Activated CD4-positive, CD25-positive, alpha-beta regulatory T cell treated with anti-CD3 and anti-CD28 coated beads, Interleukin-2, amount 50 U/mL, for 24 hours (primary cell): ENCODE data around the gene GRPR.

Experiments
- ATAC-seq, 2 donors: fragments of 150-1000 bp; cut with Tn5 transposase; one replicate each; pipeline ENCODE4 v1.10.0; 2021; ENCODE audit warnings: mild to moderate bottlenecking in 1 of 2, moderate library complexity in 1 of 2

The GRPR gene

GRCh38 chrX:16123222-16123786, at the start of gene GRPR:
TSS of gene GRPR (plus strand) at chrX:16123565. CDS start at chrX:16123954, 389 bp downstream.
- ATAC-seq: peak; percentile 69 to 73

- no peak for ATAC-seq
Observed at GRCh38 chrX:16075087-16075486, 48.3 kb upstream of the GRPR start.

GRCh38 chrX:16076834-16077233, 46.5 kb upstream of the GRPR start:
- no peak for ATAC-seq

- no peak for ATAC-seq
Observed at GRCh38 chrX:16077811-16078210, 45.6 kb upstream of the GRPR start.

- ATAC-seq: no peak
Observed at GRCh38 chrX:16081357-16081756, 42.0 kb upstream of the GRPR start.

GRCh38 chrX:16082470-16083085, 40.8 kb upstream of the GRPR start:
- no peak for ATAC-seq

- ATAC-seq: no peak
Observed at GRCh38 chrX:16087076-16087475, 36.3 kb upstream of the GRPR start.

GRCh38 chrX:16089086-16089485, 34.3 kb upstream of the GRPR start:
- ATAC-seq: no peak

GRCh38 chrX:16096141-16096540, 27.2 kb upstream of the GRPR start:
- ATAC-seq: no peak

- no peak for ATAC-seq
Observed at GRCh38 chrX:16100673-16101072, 22.7 kb upstream of the GRPR start.

GRCh38 chrX:16101581-16101980, 21.8 kb upstream of the GRPR start:
- ATAC-seq: no peak

GRCh38 chrX:16103625-16104024, 19.7 kb upstream of the GRPR start:
- no peak for ATAC-seq

- ATAC-seq: no peak
Observed at GRCh38 chrX:16112428-16112827, 10.9 kb upstream of the GRPR start.

- ATAC-seq: no peak
Observed at GRCh38 chrX:16113978-16114565, 9.3 kb upstream of the GRPR start.

- no peak for ATAC-seq
Observed at GRCh38 chrX:16114611-16115010, 8.8 kb upstream of the GRPR start.

- ATAC-seq: peak; percentile 79 to 80
Observed at GRCh38 chrX:16119353-16120220, 3.8 kb upstream of the GRPR start.

GRCh38 chrX:16120431-16120830, 2.9 kb upstream of the GRPR start:
- no peak for ATAC-seq

GRCh38 chrX:16124201-16124600, 836 bp downstream of the GRPR start:
- ATAC-seq: no peak

- ATAC-seq: no peak
Observed at GRCh38 chrX:16125520-16126149, 2.3 kb downstream of the GRPR start.

GRCh38 chrX:16130707-16131106, 7.3 kb downstream of the GRPR start:
- no peak for ATAC-seq

GRCh38 chrX:16134936-16135335, 11.6 kb downstream of the GRPR start:
- ATAC-seq: no peak

GRCh38 chrX:16136080-16136479, 12.7 kb downstream of the GRPR start:
- ATAC-seq: no peak
